HepG2 (cell line): ENCODE measurements around the gene CDH8. TPM values are rescaled to one million over a fixed set of nuclear protein-coding genes. Genes with fewer than 3 reads are reported as not detected.

Experiments
- ATAC-seq: fragments of 200-7000 bp; cut with Tn5 transposase; 3 replicates; pipeline ENCODE4 v1.9.1; 2020; ENCODE audit warnings: mild to moderate bottlenecking, moderate library complexity
- BruUV-seq: library from RNA; stranded (reverse); fragments of 400-500 nt; replicated peaks from 2 replicates; lab custom pipeline; 2021; lab: Mats Ljungman, UMichigan
- CTCF ChIA-PET: fragments of 300-600 bp; formaldehyde crosslinking; extraction: SDS; loops from one replicate; lab custom pipeline; 2021; ENCODE audit warnings: low total read pairs, inconsistent platforms, low intra/inter-chr PET ratio; lab: Yijun Ruan, JAX
- POLR2A ChIA-PET: fragments of 350-600 bp; sonication (Branson Sonifier 250); formaldehyde crosslinking; loops from one replicate; lab custom pipeline; 2020; ENCODE audit warnings: antibody characterized with exemption, inconsistent platforms; lab: Yijun Ruan, JAX
- DNase-seq: peaks from one replicate; pipeline ENCODE4 v3.0.0-alpha.2; 2015; ENCODE audit warnings: low spot score
- FAIRE-seq: peaks from 3 replicates; lab custom pipeline; 2011; peaks lifted over from hg19 to GRCh38; lab: Jason Lieb, UNC
- H2AFZ ChIP-seq: one replicate; pipeline ENCODE4 v1.6.1; 2011; ENCODE audit warnings: low read length, inconsistent platforms
- H3K27ac ChIP-seq: fragments of 300-600 bp; 3 replicates; pipeline ENCODE4 v1.8.0; 2011; ENCODE audit warnings: mixed run types, mild to moderate bottlenecking, mixed read lengths, low read length, inconsistent platforms; ENCODE audit not compliant: insufficient read depth; ENCODE audit errors: extremely low read length
- H3K27me3 ChIP-seq, 2 experiments: fragments of 200-600 bp in 1 of 2; 2 replicates in 1 of 2; 3 replicates in 1 of 2; pipeline versions ENCODE4 v1.6.0 to v1.8.0; 2011; ENCODE audit warnings: low read length in 2 of 2, mild to moderate bottlenecking in 2 of 2, moderate library complexity in 2 of 2, inconsistent platforms in 1 of 2; ENCODE audit not compliant: insufficient read depth in 2 of 2, control insufficient read depth in 1 of 2
- H3K36me3 ChIP-seq, 2 experiments: fragments of 200-600 bp in 1 of 2; replicated peaks in 1 of 2; 2 replicates in 1 of 2; 3 replicates in 1 of 2; pipeline versions ENCODE4 v1.5.1 to v1.8.0; 2011; ENCODE audit warnings: low read length in 2 of 2, inconsistent platforms in 1 of 2; ENCODE audit not compliant: insufficient read depth in 2 of 2, control insufficient read depth in 1 of 2
- H3K4me1 ChIP-seq: 2 replicates; pipeline ENCODE4 v1.5.1; 2012; ENCODE audit warnings: low read length, inconsistent platforms; ENCODE audit not compliant: insufficient read depth
- H3K4me2 ChIP-seq: 2 replicates; pipeline ENCODE4 v1.6.0; 2011; ENCODE audit warnings: low read depth, low read length, inconsistent platforms
- H3K4me3 ChIP-seq, 3 experiments: fragments of 200-600 bp in 1 of 3; sonication (generic), shearing (Covaris generic) in 1 of 3; replicated peaks in 1 of 3; 2 replicates each; pipeline ENCODE4 v1.5.1; 2011 to 2016; ENCODE audit warnings: low read length in 3 of 3, inconsistent platforms in 2 of 3, low read depth in 2 of 3, mild to moderate bottlenecking in 2 of 3, control low read depth in 1 of 3, mixed read lengths in 1 of 3; ENCODE audit not compliant: insufficient read depth in 1 of 3
- H3K79me2 ChIP-seq: one replicate; pipeline ENCODE4 v1.6.1; 2011; ENCODE audit warnings: low read length, inconsistent platforms; ENCODE audit not compliant: insufficient read depth
- H3K9ac ChIP-seq: 2 replicates; pipeline ENCODE4 v1.6.0; 2011; ENCODE audit warnings: mild to moderate bottlenecking, low read depth, low read length, inconsistent platforms; ENCODE audit not compliant: insufficient read depth
- H3K9me3 ChIP-seq: 2 replicates; pipeline ENCODE4 v1.5.1; 2012; ENCODE audit warnings: mild to moderate bottlenecking, low read length
- H4K20me1 ChIP-seq: 2 replicates; pipeline ENCODE4 v1.6.0; 2011; ENCODE audit warnings: inconsistent platforms, mild to moderate bottlenecking, low read length, moderate library complexity; ENCODE audit not compliant: insufficient read depth
- BRCA1 ChIP-seq: sonication (generic); formaldehyde crosslinking; IDR thresholded peaks from 2 replicates; pipeline ENCODE4 v1.4.0; 2020; ENCODE audit warnings: missing genetic modification reagents
- DNMT1 ChIP-seq: sonication (generic); formaldehyde crosslinking; IDR thresholded peaks from 2 replicates; pipeline ENCODE4 v1.5.1; 2020; ENCODE audit warnings: mild to moderate bottlenecking, missing genetic modification reagents
- ETV6 ChIP-seq: sonication (generic); formaldehyde crosslinking; conservative IDR thresholded peaks from 2 replicates; pipeline ENCODE4 v1.4.0; 2020; ENCODE audit warnings: missing genetic modification reagents
- IRX3 ChIP-seq: sonication (generic); formaldehyde crosslinking; IDR thresholded peaks from 2 replicates; pipeline ENCODE4 v1.8.1; 2023; ENCODE audit warnings: mild to moderate bottlenecking, low read depth, missing genetic modification reagents, borderline replicate concordance
- MED13 ChIP-seq: sonication (generic); formaldehyde crosslinking; IDR thresholded peaks from 2 replicates; pipeline ENCODE4 v1.5.0; 2020; ENCODE audit warnings: missing genetic modification reagents
- MED8 ChIP-seq: sonication (generic); formaldehyde crosslinking; IDR thresholded peaks from 2 replicates; pipeline ENCODE4 v1.8.1; 2023; ENCODE audit warnings: mild to moderate bottlenecking, missing genetic modification reagents; ENCODE audit not compliant: insufficient replicate concordance
- MIER3 ChIP-seq: IDR thresholded peaks from 2 replicates; pipeline ENCODE4 v1.6.1; 2016; ENCODE audit warnings: missing compliant biosample characterization, borderline replicate concordance
- MXD4 ChIP-seq: IDR thresholded peaks from 2 replicates; pipeline ENCODE4 v1.6.1; 2016; ENCODE audit warnings: mild to moderate bottlenecking, missing biosample characterization, missing genetic modification reagents
- ONECUT2 ChIP-seq: sonication (generic); formaldehyde crosslinking; IDR thresholded peaks from 2 replicates; pipeline ENCODE4 v1.4.0; 2020; ENCODE audit warnings: missing genetic modification reagents
- TCF7 ChIP-seq: sonication (generic); IDR thresholded peaks from 2 replicates; pipeline ENCODE4 v1.6.1; 2016; ENCODE audit warnings: antibody characterized with exemption, low read depth
- WIZ ChIP-seq: sonication (generic); formaldehyde crosslinking; IDR thresholded peaks from 2 replicates; pipeline ENCODE4 v1.5.1; 2020; ENCODE audit warnings: mild to moderate bottlenecking, missing genetic modification reagents
- ZBTB3 ChIP-seq: sonication (generic); formaldehyde crosslinking; IDR thresholded peaks from 2 replicates; pipeline ENCODE4 v1.4.0; 2020; ENCODE audit warnings: low read depth, mild to moderate bottlenecking, moderate library complexity, missing genetic modification reagents, borderline replicate concordance
- ZNF101 ChIP-seq: sonication (generic); formaldehyde crosslinking; IDR thresholded peaks from 2 replicates; pipeline ENCODE4 v1.4.0; 2020; ENCODE audit warnings: mild to moderate bottlenecking, low read depth, missing genetic modification reagents, borderline replicate concordance
- ZNF616 ChIP-seq: sonication (generic); formaldehyde crosslinking; IDR thresholded peaks from 2 replicates; pipeline ENCODE4 v1.5.0; 2020; ENCODE audit warnings: low read depth, mild to moderate bottlenecking, missing genetic modification reagents
- ZNF670 ChIP-seq: sonication (generic); formaldehyde crosslinking; IDR thresholded peaks from 2 replicates; pipeline ENCODE4 v1.8.0; 2022; ENCODE audit warnings: mild to moderate bottlenecking, missing genetic modification reagents, borderline replicate concordance
- ZNF691 ChIP-seq: sonication (generic); formaldehyde crosslinking; IDR thresholded peaks from 2 replicates; pipeline ENCODE4 v1.4.0; 2020; ENCODE audit warnings: missing genetic modification reagents, low read depth, mild to moderate bottlenecking, borderline replicate concordance
- ZNF7 ChIP-seq: IDR thresholded peaks from 2 replicates; pipeline ENCODE4 v1.6.1; 2016; ENCODE audit warnings: missing biosample characterization, missing genetic modification reagents
- ZNF761 ChIP-seq: sonication (generic); formaldehyde crosslinking; conservative IDR thresholded peaks from 2 replicates; pipeline ENCODE4 v1.4.0; 2020; ENCODE audit warnings: mild to moderate bottlenecking, missing genetic modification reagents
- ZNF766 ChIP-seq: sonication (generic); formaldehyde crosslinking; IDR thresholded peaks from 2 replicates; pipeline ENCODE4 v1.5.0; 2020; ENCODE audit warnings: missing genetic modification reagents, borderline replicate concordance
- WGBS: methylation state at CpG from one replicate; pipeline ENCODE4 v1.1.6; 2017; ENCODE audit warnings: low lambda C conversion rate; 5-methylcytosine and 5-hydroxymethylcytosine counted together
- in situ Hi-C: cut with HindIII; loops from 2 replicates; pipeline ENCODE4 v1.10.0; 2017; ENCODE audit warnings: low pct_unique_long_range_greater_than_20kb; ENCODE audit not compliant: extremely low pct_ligation_motif_present
- intact Hi-C: fragments of 100-400 bp; cut with micrococcal nuclease; formaldehyde crosslinking; loops from one replicate; pipeline ENCODE4 v1.10.0; 2022; ENCODE audit not compliant: unreplicated experiment
- polyA plus RNA-seq, 8 experiments: library from polyadenylated mRNA; depleted of rRNA in 3 of 8; stranded (reverse) in 7 of 8; unstranded in 1 of 8; fragments of >200 nt; fragmentation: Illumina TruSeq in 4 of 8; extraction: Trizol in 4 of 8; gene quantifications; 2 replicates each; pipeline versions ENCODE4 v1.2.1 to v1.2.3, GENCODE V29; 2011 to 2016; ENCODE audit warnings: low read depth in 4 of 8, missing spikeins in 1 of 8, mixed read lengths in 1 of 8; ENCODE audit not compliant: insufficient read depth in 1 of 8
- total RNA-seq, 5 experiments: library from RNA; depleted of rRNA; stranded (reverse); fragments of >200 nt; fragmentation: Illumina TruSeq; extraction: Trizol; gene quantifications; 2 replicates each; pipeline ENCODE4 v1.2.3, GENCODE V29; 2016; ENCODE audit warnings: low read depth in 1 of 5
- TF ChIP-seq, protein P1 (sequence below): sonication (generic); formaldehyde crosslinking; IDR thresholded peaks from 2 replicates; pipeline ENCODE4 v1.8.0; 2022; ENCODE audit warnings: mild to moderate bottlenecking, missing genetic modification reagents
- TF ChIP-seq, protein P2 (sequence below): sonication (generic); formaldehyde crosslinking; IDR thresholded peaks from 2 replicates; pipeline ENCODE4 v1.8.0; 2022; ENCODE audit warnings: mild to moderate bottlenecking, missing genetic modification reagents, moderate library complexity
- TF ChIP-seq, protein P3 (sequence below): sonication (generic); formaldehyde crosslinking; conservative IDR thresholded peaks from 2 replicates; pipeline ENCODE4 v1.8.1; 2023; ENCODE audit warnings: missing genetic modification reagents

Gene CDH8
- total and polyA plus RNA-seq, 2 of the 13 experiments (the other 11 are each of a cell fraction or from before 2014, with no cell fraction given): not detected

DNA sequence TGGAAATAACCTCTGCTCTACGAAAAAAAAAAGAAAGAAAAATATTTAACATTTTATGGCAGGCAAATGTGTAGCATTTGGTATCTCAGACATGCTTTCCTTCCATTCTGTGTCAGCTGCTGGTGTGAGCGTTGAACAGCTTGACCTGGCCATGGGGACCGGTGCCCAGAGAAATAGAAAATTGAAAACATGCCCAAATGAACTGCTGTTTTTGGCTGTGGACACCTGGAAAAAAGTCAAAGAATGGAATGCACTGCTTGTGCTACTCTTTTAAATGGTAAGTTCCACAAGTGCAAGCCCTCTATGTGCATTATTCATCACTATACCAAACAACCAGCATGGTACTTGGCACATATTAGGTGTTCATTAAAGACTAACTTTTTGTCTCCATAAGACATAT is 127.2 kb downstream of the CDH8 start (continued):
- no peak for TF ChIP-seq ZNF766
- no peak for TF ChIP-seq MXD4 (CRISPR knock-in tag)
- no peak for TF ChIP-seq TCF7
- no peak for TF ChIP-seq ZBTB3 (CRISPR knock-in tag)
- TF ChIP-seq ZNF761: no peak
- TF ChIP-seq WIZ: no peak
- TF ChIP-seq, protein P1, sequence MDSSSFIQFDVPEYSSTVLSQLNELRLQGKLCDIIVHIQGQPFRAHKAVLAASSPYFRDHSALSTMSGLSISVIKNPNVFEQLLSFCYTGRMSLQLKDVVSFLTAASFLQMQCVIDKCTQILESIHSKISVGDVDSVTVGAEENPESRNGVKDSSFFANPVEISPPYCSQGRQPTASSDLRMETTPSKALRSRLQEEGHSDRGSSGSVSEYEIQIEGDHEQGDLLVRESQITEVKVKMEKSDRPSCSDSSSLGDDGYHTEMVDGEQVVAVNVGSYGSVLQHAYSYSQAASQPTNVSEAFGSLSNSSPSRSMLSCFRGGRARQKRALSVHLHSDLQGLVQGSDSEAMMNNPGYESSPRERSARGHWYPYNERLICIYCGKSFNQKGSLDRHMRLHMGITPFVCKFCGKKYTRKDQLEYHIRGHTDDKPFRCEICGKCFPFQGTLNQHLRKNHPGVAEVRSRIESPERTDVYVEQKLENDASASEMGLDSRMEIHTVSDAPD (CRISPR knock-in tag): no peak
- TF ChIP-seq ZNF101: no peak
- no peak for TF ChIP-seq MIER3

DNA sequence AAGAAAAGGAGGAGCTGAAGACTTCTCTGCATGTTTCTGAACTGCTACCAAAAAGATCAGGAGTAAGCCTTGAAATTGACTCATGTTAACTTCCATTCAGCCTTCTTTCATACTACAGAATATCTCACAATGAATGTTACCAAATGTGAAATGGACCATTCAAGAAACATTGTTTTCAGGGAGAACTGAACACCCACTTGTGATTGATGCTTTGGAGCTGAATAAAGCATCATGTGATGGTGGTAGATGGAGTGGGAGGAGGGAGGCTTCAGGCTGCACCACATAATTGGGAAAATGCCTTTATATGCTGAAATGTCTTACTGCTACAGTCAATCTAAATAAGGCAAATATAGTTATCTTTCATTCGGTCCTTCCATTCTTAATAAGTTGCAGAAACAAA is 127.8 kb downstream of the CDH8 start:
- intact Hi-C loops: no loop called here
- ATAC-seq: no peak
- Histone ChIP-seq H3K4me3 (no peak overlapping the region), H3K9ac (no peak overlapping the region), H3K36me3 (no peaks in the 10 kb centered on the region), H3K79me2 (no peaks in the 10 kb centered on the region), H3K27me3 (no peaks in the 10 kb centered on the region), H2AFZ (no peak overlapping the region), H3K4me2 (no peak overlapping the region), H3K4me1 (no peaks in the 10 kb centered on the region), H3K27ac (no peak overlapping the region), H3K9me3 (no peaks in the 10 kb centered on the region), H4K20me1 (no peaks in the 10 kb centered on the region)
- BruUV-seq: no TSS peak
- WGBS: 0% methylated on average over 1 of the region's 1 CpG
- POLR2A ChIA-PET: no interaction called here
- no peak for DNase-seq
- no peak for FAIRE-seq
- TF ChIP-seq MED13: no peak
- TF ChIP-seq ZNF691: no peak
- TF ChIP-seq ETV6 (CRISPR knock-in tag): no peak
- TF ChIP-seq, protein P2, sequence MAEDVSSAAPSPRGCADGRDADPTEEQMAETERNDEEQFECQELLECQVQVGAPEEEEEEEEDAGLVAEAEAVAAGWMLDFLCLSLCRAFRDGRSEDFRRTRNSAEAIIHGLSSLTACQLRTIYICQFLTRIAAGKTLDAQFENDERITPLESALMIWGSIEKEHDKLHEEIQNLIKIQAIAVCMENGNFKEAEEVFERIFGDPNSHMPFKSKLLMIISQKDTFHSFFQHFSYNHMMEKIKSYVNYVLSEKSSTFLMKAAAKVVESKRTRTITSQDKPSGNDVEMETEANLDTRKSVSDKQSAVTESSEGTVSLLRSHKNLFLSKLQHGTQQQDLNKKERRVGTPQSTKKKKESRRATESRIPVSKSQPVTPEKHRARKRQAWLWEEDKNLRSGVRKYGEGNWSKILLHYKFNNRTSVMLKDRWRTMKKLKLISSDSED (CRISPR knock-in tag): no peak
- TF ChIP-seq ZNF7 (CRISPR knock-in tag): no peak
- no peak for TF ChIP-seq IRX3 (CRISPR knock-in tag)
- no peak for TF ChIP-seq BRCA1 (CRISPR knock-in tag)
- no peak for TF ChIP-seq ZNF616
- TF ChIP-seq DNMT1: no peak
- TF ChIP-seq MED8 (CRISPR knock-in tag): no peak
- no peak for TF ChIP-seq ONECUT2 (CRISPR knock-in tag)
- TF ChIP-seq, protein P3, sequence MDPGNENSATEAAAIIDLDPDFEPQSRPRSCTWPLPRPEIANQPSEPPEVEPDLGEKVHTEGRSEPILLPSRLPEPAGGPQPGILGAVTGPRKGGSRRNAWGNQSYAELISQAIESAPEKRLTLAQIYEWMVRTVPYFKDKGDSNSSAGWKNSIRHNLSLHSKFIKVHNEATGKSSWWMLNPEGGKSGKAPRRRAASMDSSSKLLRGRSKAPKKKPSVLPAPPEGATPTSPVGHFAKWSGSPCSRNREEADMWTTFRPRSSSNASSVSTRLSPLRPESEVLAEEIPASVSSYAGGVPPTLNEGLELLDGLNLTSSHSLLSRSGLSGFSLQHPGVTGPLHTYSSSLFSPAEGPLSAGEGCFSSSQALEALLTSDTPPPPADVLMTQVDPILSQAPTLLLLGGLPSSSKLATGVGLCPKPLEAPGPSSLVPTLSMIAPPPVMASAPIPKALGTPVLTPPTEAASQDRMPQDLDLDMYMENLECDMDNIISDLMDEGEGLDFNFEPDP (CRISPR knock-in tag): no peak
- no peak for TF ChIP-seq ZNF670 (CRISPR knock-in tag)
- CTCF ChIA-PET: no interaction called here
- in situ Hi-C loops: no loop called here
